Upper lobe of left lung (tissue), 4 donors: ENCODE measurements around the gene TMC7.

Source experiments
- POLR2A ChIP-seq, 4 donors: fragments of 450-650 bp; IDR thresholded peaks; one replicate each; pipeline ENCODE4 v1.5.1; 2016 to 2017; ENCODE audit warnings: antibody characterized with exemption in 4 of 4, mild to moderate bottlenecking in 2 of 4
- POLR2AphosphoS5 ChIP-seq, 2 donors: sonication (generic); formaldehyde crosslinking; IDR thresholded peaks; one replicate each; pipeline ENCODE4 v1.5.1; 2017; ENCODE audit warnings: antibody characterized with exemption in 2 of 2
- TF ChIP-seq, protein P1 (sequence below), 6 experiments: fragments of 450-650 bp in 4 of 6; fragments of 200-600 bp in 2 of 6; sonication (generic) in 2 of 6; IDR thresholded peaks; one replicate each; pipeline ENCODE4 v1.5.1; 2016 to 2019; ENCODE audit warnings: antibody characterized with exemption in 6 of 6

DNA sequence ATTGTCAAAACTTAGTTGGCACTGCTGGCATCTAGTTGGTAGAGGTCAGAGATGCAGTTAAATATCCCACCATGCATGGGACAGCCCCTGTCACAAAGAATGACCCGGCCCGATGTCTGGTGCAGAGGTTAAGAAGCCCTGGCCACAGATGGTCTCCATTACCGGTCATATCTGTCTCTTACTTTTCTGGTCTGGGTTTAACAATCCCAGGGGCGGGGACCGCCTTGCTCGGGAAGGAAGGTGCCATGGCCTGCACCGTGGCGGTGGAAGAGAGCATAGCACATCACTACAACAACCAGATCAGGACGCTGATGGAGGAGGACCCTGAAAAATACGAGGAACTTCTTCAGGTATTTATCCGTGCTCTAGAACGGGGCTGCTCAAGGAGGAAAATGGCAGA lies 91.8 kb downstream of the TMC7 start:
- TF ChIP-seq, protein P1, sequence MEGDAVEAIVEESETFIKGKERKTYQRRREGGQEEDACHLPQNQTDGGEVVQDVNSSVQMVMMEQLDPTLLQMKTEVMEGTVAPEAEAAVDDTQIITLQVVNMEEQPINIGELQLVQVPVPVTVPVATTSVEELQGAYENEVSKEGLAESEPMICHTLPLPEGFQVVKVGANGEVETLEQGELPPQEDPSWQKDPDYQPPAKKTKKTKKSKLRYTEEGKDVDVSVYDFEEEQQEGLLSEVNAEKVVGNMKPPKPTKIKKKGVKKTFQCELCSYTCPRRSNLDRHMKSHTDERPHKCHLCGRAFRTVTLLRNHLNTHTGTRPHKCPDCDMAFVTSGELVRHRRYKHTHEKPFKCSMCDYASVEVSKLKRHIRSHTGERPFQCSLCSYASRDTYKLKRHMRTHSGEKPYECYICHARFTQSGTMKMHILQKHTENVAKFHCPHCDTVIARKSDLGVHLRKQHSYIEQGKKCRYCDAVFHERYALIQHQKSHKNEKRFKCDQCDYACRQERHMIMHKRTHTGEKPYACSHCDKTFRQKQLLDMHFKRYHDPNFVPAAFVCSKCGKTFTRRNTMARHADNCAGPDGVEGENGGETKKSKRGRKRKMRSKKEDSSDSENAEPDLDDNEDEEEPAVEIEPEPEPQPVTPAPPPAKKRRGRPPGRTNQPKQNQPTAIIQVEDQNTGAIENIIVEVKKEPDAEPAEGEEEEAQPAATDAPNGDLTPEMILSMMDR (IDR thresholded peaks at IDR 0.05) = no peak
- TF ChIP-seq POLR2AphosphoS5 (IDR thresholded peaks at IDR 0.05) (no peak), POLR2A (IDR thresholded peaks at IDR 0.05) (no peak)
